Esophagus muscularis mucosa (tissue), 4 donors: Measurements from ENCODE around the gene MTUS2. TPM values are rescaled to one million over a fixed set of nuclear protein-coding genes. Genes with fewer than 3 reads are reported as not detected.

Source experiments
- DNase-seq: peaks from one replicate; pipeline ENCODE4 v3.0.0-alpha.2; 2017; ENCODE audit errors: extremely low spot score
- H3K27ac ChIP-seq, 4 donors: fragments of 200-600 bp; sonication (generic); replicated peaks in 1 of 4; 1 replicate in 3 of 4; 2 replicates in 1 of 4; pipeline ENCODE4 v1.5.1; 2016 to 2019; ENCODE audit warnings: mild to moderate bottlenecking in 1 of 4
- H3K27me3 ChIP-seq, 4 donors: fragments of 200-600 bp; sonication (generic); one replicate each; pipeline versions ENCODE4 v1.5.1 to v1.6.0; 2016 to 2019
- H3K36me3 ChIP-seq, 4 donors: fragments of 200-600 bp; sonication (generic); one replicate each; pipeline ENCODE4 v1.5.1; 2016 to 2019
- H3K4me1 ChIP-seq, 4 donors: fragments of 200-600 bp; sonication (generic); one replicate each; pipeline ENCODE4 v1.5.1; 2016 to 2019
- H3K4me3 ChIP-seq, 4 donors: fragments of 200-600 bp; sonication (generic); 1 replicate in 2 of 4; 2 replicates in 2 of 4; pipeline ENCODE4 v1.5.1; 2016 to 2019; ENCODE audit warnings: mild to moderate bottlenecking in 4 of 4, moderate library complexity in 1 of 4
- H3K9me3 ChIP-seq, 4 donors: fragments of 200-600 bp; sonication (generic); 1 replicate in 3 of 4; 2 replicates in 1 of 4; pipeline ENCODE4 v1.5.1; 2016 to 2019
- EP300 ChIP-seq: sonication (generic); formaldehyde crosslinking; IDR thresholded peaks from one replicate; pipeline ENCODE4 v1.6.1; 2017; ENCODE audit warnings: antibody characterized with exemption
- POLR2A ChIP-seq: fragments of 450-650 bp; IDR thresholded peaks from one replicate; pipeline ENCODE4 v1.6.1; 2017; ENCODE audit warnings: antibody characterized with exemption, moderate library complexity, mild to moderate bottlenecking, low read depth
- POLR2AphosphoS5 ChIP-seq, 2 donors: sonication (generic); formaldehyde crosslinking; IDR thresholded peaks; one replicate each; pipeline ENCODE4 v1.6.1; 2017; ENCODE audit warnings: antibody characterized with exemption in 2 of 2
- WGBS: methylation state at CpG from one replicate; pipeline ENCODE4 v1.1.5; 2018; 5-methylcytosine and 5-hydroxymethylcytosine counted together
- intact Hi-C: fragments of 100-400 bp; cut with DNase I; formaldehyde crosslinking; loops from one replicate; pipeline ENCODE4 v1.15.1; 2023
- total RNA-seq, 4 donors: library from RNA; depleted of rRNA; stranded (reverse); fragments of >200 nt; gene quantifications; one replicate each; pipeline versions ENCODE4 v1.1.0 to v1.2.1, GENCODE V29; 2016
- TF ChIP-seq, protein P1 (sequence below), 3 experiments: fragments of 200-600 bp in 2 of 3; fragments of 450-650 bp in 1 of 3; sonication (generic) in 2 of 3; IDR thresholded peaks; one replicate each; pipeline ENCODE4 v1.5.1; 2017 to 2019; ENCODE audit warnings: antibody characterized with exemption in 3 of 3, mild to moderate bottlenecking in 2 of 3, moderate library complexity in 1 of 3

MTUS2 gene
- total RNA-seq, 4 donors from 2014 or later: 7.1 to 46.2 (median 12.8) TPM

DNA sequence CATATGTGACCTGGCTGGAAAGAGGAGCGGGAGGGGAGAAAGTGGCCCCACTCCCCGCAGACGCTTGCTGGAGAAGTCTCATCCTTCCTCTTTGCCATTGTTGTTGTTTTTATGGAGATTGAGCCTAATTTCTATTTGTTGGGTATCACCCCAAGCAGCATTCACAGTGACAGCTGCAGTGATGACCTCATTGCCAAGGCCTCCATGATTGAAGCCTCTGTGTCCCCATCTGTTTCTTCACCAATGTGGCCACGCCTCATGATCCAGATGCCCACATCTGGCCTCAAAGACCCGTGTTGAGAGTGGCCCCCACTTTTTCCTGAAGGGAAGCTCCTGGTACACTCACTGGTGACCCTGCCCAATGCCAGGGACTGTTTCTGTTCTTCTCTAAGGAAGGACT lies 621.2 kb downstream of the MTUS2 start:
- intact Hi-C loops: no loop called here
- H3K36me3 ChIP-seq: no peaks in the 10 kb centered on the region
- TF ChIP-seq POLR2A: no peak
- no peak for TF ChIP-seq POLR2AphosphoS5 (IDR thresholded peaks at IDR 0.05)
- no peak for TF ChIP-seq EP300
- TF ChIP-seq, protein P1, sequence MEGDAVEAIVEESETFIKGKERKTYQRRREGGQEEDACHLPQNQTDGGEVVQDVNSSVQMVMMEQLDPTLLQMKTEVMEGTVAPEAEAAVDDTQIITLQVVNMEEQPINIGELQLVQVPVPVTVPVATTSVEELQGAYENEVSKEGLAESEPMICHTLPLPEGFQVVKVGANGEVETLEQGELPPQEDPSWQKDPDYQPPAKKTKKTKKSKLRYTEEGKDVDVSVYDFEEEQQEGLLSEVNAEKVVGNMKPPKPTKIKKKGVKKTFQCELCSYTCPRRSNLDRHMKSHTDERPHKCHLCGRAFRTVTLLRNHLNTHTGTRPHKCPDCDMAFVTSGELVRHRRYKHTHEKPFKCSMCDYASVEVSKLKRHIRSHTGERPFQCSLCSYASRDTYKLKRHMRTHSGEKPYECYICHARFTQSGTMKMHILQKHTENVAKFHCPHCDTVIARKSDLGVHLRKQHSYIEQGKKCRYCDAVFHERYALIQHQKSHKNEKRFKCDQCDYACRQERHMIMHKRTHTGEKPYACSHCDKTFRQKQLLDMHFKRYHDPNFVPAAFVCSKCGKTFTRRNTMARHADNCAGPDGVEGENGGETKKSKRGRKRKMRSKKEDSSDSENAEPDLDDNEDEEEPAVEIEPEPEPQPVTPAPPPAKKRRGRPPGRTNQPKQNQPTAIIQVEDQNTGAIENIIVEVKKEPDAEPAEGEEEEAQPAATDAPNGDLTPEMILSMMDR (IDR thresholded peaks at IDR 0.05): no peak
- WGBS: 89% methylated on average over 5 of the region's 5 CpGs
- H3K27me3 ChIP-seq: no peaks in the 10 kb centered on the region
- H3K9me3 ChIP-seq: no peaks in the 10 kb centered on the region
- H3K27ac ChIP-seq: no peak overlapping the region
- peaks cover 26 to 36% (median 34%) of the 10 kb centered on the region in 4 donors for H3K4me1 ChIP-seq
- no peak overlapping the region for H3K4me3 ChIP-seq
- DNase-seq: peak; percentile 77

DNA sequence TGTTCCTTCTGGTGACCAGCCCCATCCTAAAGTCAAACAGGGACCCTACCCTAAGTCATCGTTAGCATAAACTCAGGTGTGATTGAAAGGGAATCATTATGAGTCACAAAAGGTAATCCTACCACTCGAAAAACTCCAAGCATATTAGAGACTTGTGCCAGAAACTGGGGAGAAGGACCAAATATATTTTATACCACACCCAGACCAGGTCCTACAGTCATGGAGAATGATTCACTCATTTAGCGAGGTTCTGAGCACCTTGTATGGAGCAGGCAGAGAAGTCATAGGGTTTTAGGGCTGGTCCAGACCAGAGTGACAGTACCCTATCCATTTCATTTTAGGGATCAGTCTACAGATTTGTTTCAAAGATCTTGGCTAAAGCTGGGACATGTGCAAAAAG lies 625.9 kb downstream of the MTUS2 start:
- Histone ChIP-seq H3K27me3 (no peaks in the 10 kb centered on the region), H3K36me3 (no peaks in the 10 kb centered on the region), H3K4me3 (no peak overlapping the region), H3K9me3 (no peaks in the 10 kb centered on the region), H3K27ac (no peak overlapping the region), H3K4me1 (peaks cover 0 to 15% (median 0%) of the 10 kb centered on the region in 4 donors)
- 82% methylated on average over 3 of the region's 3 CpGs for WGBS
- intact Hi-C loops: no loop called here
- TF ChIP-seq POLR2AphosphoS5 (IDR thresholded peaks at IDR 0.05) (no peak), EP300 (no peak), POLR2A (no peak)
- TF ChIP-seq, protein P1 (IDR thresholded peaks at IDR 0.05): no peak
- DNase-seq: no peak

DNA sequence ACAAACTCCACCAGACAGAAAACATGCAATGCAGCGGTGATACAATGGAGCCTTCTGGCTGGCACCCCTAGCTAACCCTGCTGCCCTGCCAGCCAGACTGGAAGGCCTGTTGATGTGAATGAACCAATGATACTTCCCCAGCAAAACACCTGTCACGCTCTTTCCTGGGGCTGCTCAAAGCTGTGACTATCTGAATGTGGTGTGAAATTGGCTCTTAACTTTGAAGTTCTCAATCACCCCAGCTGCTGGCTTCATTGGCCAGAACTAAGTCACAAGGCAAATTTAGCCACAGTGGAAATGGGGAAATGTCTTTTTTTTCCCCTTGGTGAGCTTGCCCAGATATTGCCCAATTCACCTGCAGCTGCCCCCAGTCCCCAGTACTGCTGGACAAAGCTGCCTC lies 628.0 kb downstream of the MTUS2 start:
- H3K4me1 ChIP-seq: peaks cover 4 to 12% (median 6%) of the 10 kb centered on the region in 4 donors
- DNase-seq: peak; percentile 70
- TF ChIP-seq POLR2A: no peak
- TF ChIP-seq, protein P1 (IDR thresholded peaks at IDR 0.05): no peak
- no peak for TF ChIP-seq POLR2AphosphoS5 (IDR thresholded peaks at IDR 0.05)
- TF ChIP-seq EP300: no peak
- no peak overlapping the region for H3K27ac ChIP-seq
- intact Hi-C loops: no loop called here
- 89% methylated on average over 2 of the region's 2 CpGs for WGBS
- no peaks in the 10 kb centered on the region for H3K27me3 ChIP-seq
- H3K9me3 ChIP-seq: no peaks in the 10 kb centered on the region
- H3K4me3 ChIP-seq: no peak overlapping the region
- H3K36me3 ChIP-seq: no peaks in the 10 kb centered on the region

DNA sequence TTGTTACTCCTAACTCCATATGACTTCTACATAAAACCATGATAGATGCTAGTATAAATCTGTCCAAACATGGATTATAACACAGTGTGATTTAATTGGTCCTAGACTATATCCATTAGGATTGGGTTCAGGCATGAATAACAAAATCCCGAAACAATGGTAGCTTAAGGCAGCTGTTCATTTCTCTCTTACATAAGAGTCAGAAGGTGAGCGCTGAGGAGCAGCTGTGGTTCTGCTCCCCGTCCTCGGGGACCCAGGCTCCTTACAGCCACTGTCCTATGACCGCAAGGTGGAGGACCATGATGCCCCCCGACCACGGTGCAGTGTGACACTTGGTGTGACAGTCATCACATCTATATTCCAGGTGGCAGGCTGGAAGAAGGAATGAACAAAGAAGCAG lies 629.6 kb downstream of the MTUS2 start:
- intact Hi-C loops: no loop called here
- no peak for DNase-seq
- WGBS: 89% methylated on average over 7 of the region's 7 CpGs
- no peak overlapping the region for H3K27ac ChIP-seq
- no peaks in the 10 kb centered on the region for H3K27me3 ChIP-seq
- peaks cover 8 to 13% (median 11%) of the 10 kb centered on the region in 4 donors for H3K4me1 ChIP-seq
- no peaks in the 10 kb centered on the region for H3K9me3 ChIP-seq
- no peak for TF ChIP-seq POLR2A
- TF ChIP-seq, protein P1 (IDR thresholded peaks at IDR 0.05): no peak
- no peaks in the 10 kb centered on the region for H3K36me3 ChIP-seq
- H3K4me3 ChIP-seq: no peak overlapping the region

DNA sequence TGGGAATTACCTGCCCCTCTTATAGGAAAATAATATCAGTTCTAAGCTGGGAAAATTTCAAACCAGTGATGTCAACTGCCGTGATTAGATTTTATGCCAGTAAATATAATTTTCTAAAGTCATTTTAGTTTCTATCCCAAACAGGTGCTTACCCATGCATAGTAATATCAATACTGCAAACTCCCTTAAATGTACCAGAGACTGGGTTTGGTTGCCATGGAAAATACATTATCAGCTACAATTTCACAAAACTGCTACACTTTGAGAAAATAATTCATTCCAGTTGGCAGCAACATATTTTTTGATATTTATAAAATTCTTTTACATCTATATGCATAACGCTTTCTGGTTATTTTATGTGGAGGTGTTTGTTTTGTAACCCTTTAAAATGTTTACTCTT lies 631.8 kb downstream of the MTUS2 start:
- WGBS: 94% methylated on average over 2 of the region's 2 CpGs
- H3K36me3 ChIP-seq: no peaks in the 10 kb centered on the region
- H3K27me3 ChIP-seq: no peaks in the 10 kb centered on the region
- H3K27ac ChIP-seq: no peak overlapping the region
- H3K4me3 ChIP-seq: no peak overlapping the region
- DNase-seq: no peak
- intact Hi-C loops: no loop called here
- peaks cover 8 to 13% (median 11%) of the 10 kb centered on the region in 4 donors for H3K4me1 ChIP-seq
- TF ChIP-seq POLR2AphosphoS5 (IDR thresholded peaks at IDR 0.05) (no peak), EP300 (no peak), POLR2A (no peak)
- TF ChIP-seq, protein P1 (IDR thresholded peaks at IDR 0.05): no peak
- no peaks in the 10 kb centered on the region for H3K9me3 ChIP-seq
